Fibroblast of the aortic adventitia (primary cell): ENCODE measurements around the gene PDX1. TPM values are rescaled to one million over a fixed set of nuclear protein-coding genes. Genes with fewer than 3 reads are reported as not detected.

Experiments
- DNase-seq: peaks from one replicate; pipeline ENCODE4 v3.0.0-alpha.2; 2010; ENCODE audit warnings: low read depth
- H3K4me3 ChIP-seq: 2 replicates; pipeline ENCODE4 v1.5.1; 2011; ENCODE audit warnings: low read depth, mild to moderate bottlenecking, control low read depth, low read length, moderate library complexity
- total RNA-seq: library from RNA; depleted of rRNA; stranded (reverse); fragments of >200 nt; gene quantifications from 2 replicates; pipeline ENCODE4 v1.2.3, GENCODE V29; 2012; ENCODE audit warnings: low replicate concordance
- TF ChIP-seq, protein P1 (sequence below): IDR thresholded peaks from 2 replicates; pipeline ENCODE4 v1.5.1; 2011; ENCODE audit warnings: mild to moderate bottlenecking, low read length, control low read depth, inconsistent platforms; ENCODE audit not compliant: insufficient read depth

PDX1 gene
- total RNA-seq, 1 donor = not detected

DNA sequence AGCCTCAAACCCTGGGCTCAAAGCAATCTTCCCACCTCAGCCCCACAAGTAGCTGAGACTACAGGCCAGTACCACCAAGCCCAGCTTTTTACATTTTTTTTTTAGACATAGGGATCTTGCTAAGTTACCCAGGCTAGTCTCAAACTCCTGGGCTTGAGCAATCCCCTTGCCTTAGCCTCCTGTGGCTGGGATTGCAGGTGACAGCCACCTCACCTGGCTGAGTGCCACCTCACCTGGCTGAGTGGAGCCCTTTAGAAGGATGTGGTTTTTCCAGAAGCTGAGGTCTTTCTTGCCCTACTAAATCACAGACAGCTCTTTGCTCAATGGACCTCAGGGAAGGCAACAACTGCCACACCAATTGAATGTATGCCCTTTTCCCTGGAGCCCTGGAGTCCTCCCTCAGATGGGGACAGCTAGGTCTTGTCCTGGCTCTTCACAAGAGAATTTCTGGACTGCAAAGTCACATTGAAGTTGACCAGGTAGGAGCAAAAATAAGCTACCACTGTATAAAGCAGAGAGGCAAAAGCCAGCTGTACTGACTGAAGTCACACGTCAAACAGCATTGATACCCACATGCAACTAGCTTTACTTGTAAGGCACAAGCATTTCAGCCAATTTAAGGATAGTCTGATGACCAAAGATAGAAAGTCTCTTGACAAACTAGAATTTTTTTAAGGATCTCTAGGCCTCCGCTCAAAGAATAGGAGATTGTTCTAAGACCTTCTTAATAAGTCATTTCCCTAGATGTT lies 14.0 kb downstream of the PDX1 start:
- DNase-seq = no peak
- no peak overlapping the region for H3K4me3 ChIP-seq
- TF ChIP-seq, protein P1, sequence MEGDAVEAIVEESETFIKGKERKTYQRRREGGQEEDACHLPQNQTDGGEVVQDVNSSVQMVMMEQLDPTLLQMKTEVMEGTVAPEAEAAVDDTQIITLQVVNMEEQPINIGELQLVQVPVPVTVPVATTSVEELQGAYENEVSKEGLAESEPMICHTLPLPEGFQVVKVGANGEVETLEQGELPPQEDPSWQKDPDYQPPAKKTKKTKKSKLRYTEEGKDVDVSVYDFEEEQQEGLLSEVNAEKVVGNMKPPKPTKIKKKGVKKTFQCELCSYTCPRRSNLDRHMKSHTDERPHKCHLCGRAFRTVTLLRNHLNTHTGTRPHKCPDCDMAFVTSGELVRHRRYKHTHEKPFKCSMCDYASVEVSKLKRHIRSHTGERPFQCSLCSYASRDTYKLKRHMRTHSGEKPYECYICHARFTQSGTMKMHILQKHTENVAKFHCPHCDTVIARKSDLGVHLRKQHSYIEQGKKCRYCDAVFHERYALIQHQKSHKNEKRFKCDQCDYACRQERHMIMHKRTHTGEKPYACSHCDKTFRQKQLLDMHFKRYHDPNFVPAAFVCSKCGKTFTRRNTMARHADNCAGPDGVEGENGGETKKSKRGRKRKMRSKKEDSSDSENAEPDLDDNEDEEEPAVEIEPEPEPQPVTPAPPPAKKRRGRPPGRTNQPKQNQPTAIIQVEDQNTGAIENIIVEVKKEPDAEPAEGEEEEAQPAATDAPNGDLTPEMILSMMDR = no peak

DNA sequence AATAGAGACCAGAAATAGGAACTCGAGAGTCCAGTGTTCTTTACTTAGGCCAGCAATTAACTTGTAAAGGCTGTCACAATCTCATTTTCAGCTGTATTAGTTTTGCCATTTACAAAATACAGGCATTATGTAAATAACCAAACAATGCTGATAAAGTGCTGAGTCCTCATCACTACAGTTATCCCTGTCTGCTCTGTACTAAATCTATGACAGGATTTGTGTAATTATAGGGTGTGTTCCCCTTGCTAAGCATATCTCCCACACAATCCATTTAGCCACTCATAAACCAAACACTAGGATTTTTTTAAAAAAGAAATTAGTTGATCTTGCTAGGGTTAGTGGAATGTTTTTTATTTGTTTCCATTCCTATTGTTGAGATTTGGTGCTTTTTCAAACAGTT lies 23.2 kb downstream of the PDX1 start:
- no peak for DNase-seq
- H3K4me3 ChIP-seq = no peak overlapping the region
- TF ChIP-seq, protein P1 = no peak

DNA sequence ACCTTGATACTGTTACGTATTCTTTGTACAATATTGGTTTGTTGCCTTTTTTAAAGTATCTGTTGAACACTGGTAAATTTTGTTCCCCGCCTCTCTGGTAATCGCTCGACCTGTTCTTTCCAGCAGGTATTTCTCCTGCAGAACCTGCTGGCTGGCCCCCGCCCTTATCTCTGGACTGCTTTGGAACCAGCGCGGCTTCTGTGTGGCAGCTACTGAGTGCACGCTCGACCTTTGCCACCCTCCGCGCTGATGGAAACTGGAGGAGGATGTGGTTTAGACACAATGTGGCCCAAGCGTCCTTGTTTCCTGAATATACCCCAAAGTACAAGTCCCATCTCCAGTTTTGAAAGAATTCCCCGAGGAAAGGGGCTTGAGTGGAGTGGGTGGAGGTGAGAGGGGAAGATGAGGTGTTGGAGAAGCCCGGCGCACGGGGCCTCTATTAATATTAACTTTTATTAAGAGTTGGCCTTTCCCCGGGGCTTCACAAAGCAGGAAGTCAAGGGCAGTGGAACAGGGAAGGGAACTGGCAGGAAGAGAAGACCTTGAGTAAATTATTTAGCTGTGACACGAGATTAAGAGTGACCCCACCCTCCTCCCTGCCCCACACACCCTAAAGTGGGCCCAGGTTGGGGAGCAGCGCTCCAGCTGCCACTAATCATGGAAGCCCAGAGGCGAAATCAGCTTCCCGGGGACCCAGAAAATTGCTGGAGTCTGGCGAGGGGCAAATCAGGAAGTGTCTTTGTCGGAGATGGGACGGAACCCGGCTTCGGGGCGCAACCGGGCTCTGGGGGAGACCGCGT lies 33.3 kb downstream of the PDX1 start:
- no peak for DNase-seq
- TF ChIP-seq, protein P1 = no peak
- no peak overlapping the region for H3K4me3 ChIP-seq

DNA sequence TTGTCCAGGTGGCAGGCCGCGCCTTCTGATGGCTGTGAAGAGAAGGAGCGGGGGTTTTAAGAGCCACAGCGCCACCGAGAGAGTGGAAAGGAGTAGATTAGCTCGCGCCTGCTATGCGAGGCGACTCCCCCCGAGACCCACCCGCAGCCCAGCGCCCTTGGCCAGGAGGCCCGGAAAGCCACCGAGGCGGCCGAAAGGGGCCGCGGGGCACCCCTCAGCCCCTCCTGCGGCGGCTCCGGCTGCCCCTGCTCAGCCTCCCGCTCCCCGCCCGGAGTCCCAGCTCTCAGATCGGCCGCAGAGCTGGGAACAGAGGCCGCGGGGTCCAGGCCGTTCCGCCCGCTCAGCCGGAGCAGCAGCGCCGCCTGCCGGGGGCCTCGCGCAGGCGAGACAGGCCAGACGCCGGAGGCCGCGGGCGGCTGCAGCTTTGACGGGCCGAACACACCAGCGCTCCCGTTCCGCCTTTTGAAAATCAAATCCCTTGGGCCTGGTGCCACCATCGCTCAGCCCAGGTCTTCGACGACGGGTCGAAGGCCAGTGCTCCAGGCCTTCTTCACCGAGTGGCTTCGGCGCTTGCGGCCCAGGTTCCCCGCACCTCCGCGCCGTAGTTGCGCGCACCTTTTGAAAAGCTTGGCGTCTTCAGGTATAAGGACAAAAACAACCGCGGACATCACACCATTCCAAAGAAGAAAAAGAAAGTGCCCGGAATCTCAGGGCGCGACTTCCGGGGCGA lies 34.0 kb downstream of the PDX1 start:
- DNase-seq = peak; percentile 45
- TF ChIP-seq, protein P1 = peak; percentile 61
- H3K4me3 ChIP-seq = peak overlapping the region; percentile 47

DNA sequence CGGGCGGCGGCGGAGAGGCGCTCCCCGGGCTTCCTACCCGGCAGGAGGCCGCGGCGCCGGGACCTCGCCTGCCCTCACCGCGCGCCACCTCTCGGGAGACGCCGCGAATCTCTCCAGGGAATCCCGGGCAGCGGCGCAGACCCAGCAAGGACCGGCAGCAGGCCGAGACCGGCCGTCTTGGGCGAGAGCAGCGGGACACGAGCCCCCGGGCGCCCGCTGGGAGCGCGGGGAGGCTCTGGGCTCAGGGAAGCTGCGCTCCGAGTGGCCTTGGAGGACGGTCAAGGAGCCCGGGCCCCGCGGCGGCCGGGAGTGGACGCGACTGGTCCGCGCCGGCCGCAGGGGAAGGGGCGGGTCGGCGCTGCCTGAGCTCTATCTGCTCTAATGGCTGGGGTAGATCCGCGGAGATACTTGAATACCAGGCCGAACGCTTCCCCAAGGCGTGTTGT lies 34.6 kb downstream of the PDX1 start:
- TF ChIP-seq, protein P1 = no peak
- peak overlapping the region; percentile 47 for H3K4me3 ChIP-seq
- DNase-seq = no peak

DNA sequence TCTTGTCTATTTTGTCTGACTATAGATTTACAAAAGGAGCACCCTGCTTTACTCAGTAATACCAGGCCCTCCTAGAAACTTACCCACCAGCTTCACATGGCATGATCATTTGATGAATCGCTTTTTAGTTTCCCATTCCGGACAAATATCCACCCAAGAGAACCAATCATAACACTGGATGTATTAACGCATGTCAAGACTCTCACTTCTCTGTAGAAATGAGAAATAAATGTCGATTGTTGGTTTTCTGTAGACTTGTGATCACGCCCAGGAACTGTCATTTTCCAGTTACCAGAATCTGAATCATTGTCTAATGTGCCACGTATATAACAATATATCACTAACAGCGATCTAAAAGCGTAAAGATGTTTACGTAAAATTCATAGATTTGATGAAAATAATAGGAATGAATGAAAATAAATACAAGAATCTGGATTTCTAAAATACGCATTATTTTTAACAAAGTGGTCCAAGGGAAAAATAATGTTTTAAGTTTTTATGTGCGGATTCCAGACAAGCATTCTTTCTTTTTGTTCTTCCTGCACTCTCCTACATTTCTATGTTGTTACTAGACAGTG lies 35.3 kb downstream of the PDX1 start:
- no peak overlapping the region for H3K4me3 ChIP-seq
- DNase-seq = no peak
- TF ChIP-seq, protein P1 = no peak
